Measurements from ENCODE around the gene KMO. TPM values are rescaled to one million over a fixed set of nuclear protein-coding genes. Genes with fewer than 3 reads are reported as not detected.

KMO gene
- total RNA-seq, 1 experiment from 2014 or later = not detected

DNA sequence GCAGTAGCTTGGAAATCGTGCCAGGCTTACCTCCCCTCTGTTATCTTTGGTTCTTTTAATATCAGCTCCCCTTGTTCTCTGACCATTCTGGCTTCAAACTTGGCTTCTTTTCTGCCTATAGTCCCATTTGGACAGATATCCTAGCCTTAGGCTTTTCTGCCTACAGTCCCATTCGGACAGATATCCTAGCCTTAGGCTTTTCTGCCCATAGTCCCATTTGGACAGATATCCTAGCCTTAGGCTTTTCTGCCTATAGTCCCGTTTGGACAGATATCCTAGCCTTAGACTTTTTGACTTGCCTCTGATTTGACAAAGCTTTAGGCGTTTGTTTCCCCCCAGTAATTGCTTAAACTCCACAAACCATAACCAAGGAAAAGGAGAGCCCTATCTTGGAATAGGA is 82.4 kb downstream of the KMO start:
- H3K27ac ChIP-seq (ENCODE audit: insufficient read length, low read depth, low read length) = no peak overlapping the region
- 0 out of 4 replicates have a peak, but pooled peaks cover 0 to 2% of the 10 kb centered on the region in 2 experiments for H3K4me1 Mint-ChIP-seq
- H2BK20ac ChIP-seq (ENCODE audit: low read depth, low read length, poor library complexity, severe bottlenecking) = no peak overlapping the region
- H3K14ac ChIP-seq (ENCODE audit: insufficient read depth, low read length) = no peak overlapping the region
- H2AK5ac ChIP-seq (ENCODE audit: insufficient read length, low read length) = no peak overlapping the region
- H3K4me1 ChIP-seq (ENCODE audit: insufficient read depth, low read length) = no peaks in the 10 kb centered on the region
- no peak for DNase-seq
- H3K9ac ChIP-seq (ENCODE audit: extremely low read depth, insufficient read length, low read length) = no peak overlapping the region
- H3K9me3 ChIP-seq (ENCODE audit: control insufficient read depth, low read depth, low read length) = no peaks in the 10 kb centered on the region
- no peak overlapping the region for H3T11ph ChIP-seq (ENCODE audit: low read length)
- no peaks in the 10 kb centered on the region for H3K79me1 ChIP-seq (ENCODE audit: insufficient read depth, low read depth, low read length, poor library complexity, severe bottlenecking)
- H3K18ac ChIP-seq (ENCODE audit: insufficient read length, low read depth, low read length) = no peak overlapping the region
- H3K4me2 ChIP-seq (ENCODE audit: insufficient read depth, insufficient read length, low read length) = no peak overlapping the region
- H3K23me2 ChIP-seq (ENCODE audit: insufficient read length, low read depth, low read length, poor library complexity, severe bottlenecking) = no peaks in the 10 kb centered on the region
- no peak overlapping the region for H2BK120ac ChIP-seq (ENCODE audit: low read depth, low read length, poor library complexity, severe bottlenecking)
- no peaks in the 10 kb centered on the region for H4K20me1 ChIP-seq (ENCODE audit: control insufficient read depth, insufficient read depth, insufficient read length)
- H2BK5ac ChIP-seq (ENCODE audit: insufficient read length, low read length) = no peak overlapping the region
- no peaks in the 10 kb centered on the region; a peak in 1 of 7 replicates for H3K36me3 Mint-ChIP-seq (ENCODE audit: insufficient read depth in 1 of 3, low read depth in 3 of 3)
- H3K27me3 ChIP-seq (ENCODE audit: insufficient read depth, low read length) = no peaks in the 10 kb centered on the region
- H3K4me3 Mint-ChIP-seq = no peak overlapping the region
- H3K9me3 Mint-ChIP-seq = no peaks in the 10 kb centered on the region
- H2BK15ac ChIP-seq (ENCODE audit: low read depth, low read length) = no peak overlapping the region
- H2AFZ ChIP-seq (ENCODE audit: low read length) = no peak overlapping the region
- no peak overlapping the region for H3K23ac ChIP-seq (ENCODE audit: insufficient read length, low read depth, low read length)
- no peak overlapping the region for H2BK12ac ChIP-seq (ENCODE audit: insufficient read length, low read depth, low read length)
- H3K4ac ChIP-seq (ENCODE audit: low read depth, low read length) = no peak overlapping the region
- H3K27ac Mint-ChIP-seq = no peak overlapping the region; a peak in 1 of 7 replicates
- no peaks in the 10 kb centered on the region for H3K79me2 ChIP-seq (ENCODE audit: insufficient read depth, low read length)
- TF ChIP-seq, protein P1, sequence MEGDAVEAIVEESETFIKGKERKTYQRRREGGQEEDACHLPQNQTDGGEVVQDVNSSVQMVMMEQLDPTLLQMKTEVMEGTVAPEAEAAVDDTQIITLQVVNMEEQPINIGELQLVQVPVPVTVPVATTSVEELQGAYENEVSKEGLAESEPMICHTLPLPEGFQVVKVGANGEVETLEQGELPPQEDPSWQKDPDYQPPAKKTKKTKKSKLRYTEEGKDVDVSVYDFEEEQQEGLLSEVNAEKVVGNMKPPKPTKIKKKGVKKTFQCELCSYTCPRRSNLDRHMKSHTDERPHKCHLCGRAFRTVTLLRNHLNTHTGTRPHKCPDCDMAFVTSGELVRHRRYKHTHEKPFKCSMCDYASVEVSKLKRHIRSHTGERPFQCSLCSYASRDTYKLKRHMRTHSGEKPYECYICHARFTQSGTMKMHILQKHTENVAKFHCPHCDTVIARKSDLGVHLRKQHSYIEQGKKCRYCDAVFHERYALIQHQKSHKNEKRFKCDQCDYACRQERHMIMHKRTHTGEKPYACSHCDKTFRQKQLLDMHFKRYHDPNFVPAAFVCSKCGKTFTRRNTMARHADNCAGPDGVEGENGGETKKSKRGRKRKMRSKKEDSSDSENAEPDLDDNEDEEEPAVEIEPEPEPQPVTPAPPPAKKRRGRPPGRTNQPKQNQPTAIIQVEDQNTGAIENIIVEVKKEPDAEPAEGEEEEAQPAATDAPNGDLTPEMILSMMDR (conservative IDR thresholded peaks at IDR 0.05) = no peak
- no peak overlapping the region for H4K5ac ChIP-seq (ENCODE audit: insufficient read length, low read depth, low read length)
- no peaks in the 10 kb centered on the region for H3K27me3 Mint-ChIP-seq (ENCODE audit: low read depth)
- H4K91ac ChIP-seq (ENCODE audit: insufficient read length, low read depth, low read length) = no peak overlapping the region
- H4K8ac ChIP-seq (replicated peaks; ENCODE audit: insufficient read length, low read depth, low read length) = no peak overlapping the region
- no CpG with 5 or more reads among the region's 4 CpGs for WGBS (ENCODE audit: extremely low coverage, insufficient read length, low lambda C conversion rate)
- no peak overlapping the region for H3K56ac ChIP-seq (ENCODE audit: insufficient read length, low read depth, low read length)
